DMS53 (cell line): ENCODE data around the gene THUMPD1.
"Not testable (repeated sequence)": the region's sequence is repeated elsewhere in the genome, so short reads cannot be mapped to it uniquely, and the experiment has no call there.

Experiments
- DNase-seq: peaks from one replicate; lab custom pipeline; 2025; lab: John Stamatoyannopoulos, UW

Gene THUMPD1

DNA sequence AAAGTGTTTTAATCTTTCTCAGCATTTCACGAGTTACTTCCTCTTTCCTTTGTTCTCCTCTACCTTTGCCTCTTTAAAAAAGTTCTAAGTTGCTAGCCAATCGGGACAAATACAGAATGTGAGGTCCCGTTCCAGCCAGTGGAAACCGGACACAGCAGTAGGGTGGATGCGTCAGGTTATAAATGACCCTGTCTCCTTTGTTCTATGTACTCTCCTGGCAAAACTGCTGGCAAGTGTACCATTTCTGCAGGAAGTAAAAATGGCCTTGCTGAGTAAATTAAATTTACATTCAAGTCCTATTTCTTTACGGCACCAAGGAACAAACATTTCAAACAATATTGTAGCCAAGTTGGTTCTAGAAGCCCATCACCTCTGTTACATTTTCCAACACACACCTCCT lies 47.5 kb downstream of the THUMPD1 start:
- DNase-seq: not testable (repeated sequence)

DNA sequence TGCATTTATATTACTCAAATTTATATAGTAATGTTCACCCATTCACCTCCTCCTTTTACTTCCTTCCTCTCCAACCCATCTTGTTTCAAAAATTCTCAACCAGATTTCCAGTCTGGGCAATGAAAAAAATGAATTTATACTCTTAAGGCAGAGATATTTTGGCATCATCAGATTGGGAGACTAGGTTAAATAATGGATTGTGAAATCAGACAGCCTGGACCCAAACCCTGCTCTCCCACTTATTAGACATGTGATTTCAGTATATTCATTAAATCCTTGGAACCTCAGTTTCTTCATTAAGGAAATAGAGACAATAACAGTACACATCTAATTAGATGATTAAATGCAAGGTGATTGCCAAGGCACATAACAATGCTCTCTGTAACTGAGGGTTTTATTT lies 52.0 kb downstream of the THUMPD1 start:
- no peak for DNase-seq

DNA sequence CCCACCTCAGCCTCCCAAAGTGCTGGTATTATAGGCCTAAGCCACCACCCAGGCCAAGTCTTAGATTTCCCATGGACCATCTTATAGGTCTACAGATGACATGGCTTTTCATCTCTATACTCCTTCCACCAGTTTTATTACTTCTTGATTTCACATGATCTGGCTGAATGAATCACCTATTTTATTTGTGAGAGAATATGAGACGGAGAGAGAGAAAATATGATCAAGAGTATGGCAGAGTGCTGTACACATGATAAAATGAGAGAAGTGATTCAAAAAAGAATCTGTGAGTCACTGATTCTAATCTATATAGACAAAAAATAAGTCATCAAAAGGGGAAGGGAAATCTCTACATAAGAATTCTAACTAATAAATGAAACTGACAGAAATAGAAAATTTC lies 57.8 kb downstream of the THUMPD1 start:
- no peak for DNase-seq
